HG03196 (cell line): Measurements from ENCODE around the gene LRCH1.
"Not testable (repeated sequence)": the region's sequence is repeated elsewhere in the genome, so short reads cannot be mapped to it uniquely, and the experiment has no call there.

Experiments used
- ATAC-seq: cut with Tn5 transposase; IDR thresholded peaks from one replicate; pipeline ENCODE4 v1.9.1; 2021; ENCODE audit not compliant: unreplicated experiment

LRCH1 gene

GRCh38 chr13:46747031-46747820 is 194.3 kb downstream of the LRCH1 start:
- no peak for ATAC-seq

GRCh38 chr13:46748300-46748699 is 195.3 kb downstream of the LRCH1 start:
- ATAC-seq, result no peak

- no peak for ATAC-seq
Observed at GRCh38 chr13:46749951-46750350, 197.0 kb downstream of the LRCH1 start.

GRCh38 chr13:46751811-46752635 is 199.1 kb downstream of the LRCH1 start:
- peak; percentile 84 for ATAC-seq

GRCh38 chr13:46753137-46753536 is 200.2 kb downstream of the LRCH1 start:
- no peak for ATAC-seq

- no peak for ATAC-seq
Observed at GRCh38 chr13:46753917-46754316, 200.9 kb downstream of the LRCH1 start.

- ATAC-seq, result no peak
Observed at GRCh38 chr13:46754812-46755211, 201.8 kb downstream of the LRCH1 start.

GRCh38 chr13:46755508-46755907 is 202.5 kb downstream of the LRCH1 start:
- ATAC-seq, result not testable (repeated sequence)

GRCh38 chr13:46756977-46757376 is 204.0 kb downstream of the LRCH1 start:
- ATAC-seq, result no peak

GRCh38 chr13:46757640-46758039 is 204.7 kb downstream of the LRCH1 start:
- ATAC-seq, result no peak

GRCh38 chr13:46759846-46760245 is 206.9 kb downstream of the LRCH1 start:
- ATAC-seq, result no peak

GRCh38 chr13:46761174-46761573 is 208.2 kb downstream of the LRCH1 start:
- ATAC-seq, result no peak

GRCh38 chr13:46761866-46762265 is 208.9 kb downstream of the LRCH1 start:
- ATAC-seq, result no peak

- ATAC-seq, result not testable (repeated sequence)
Observed at GRCh38 chr13:46769925-46770324, 217.0 kb downstream of the LRCH1 start.

GRCh38 chr13:46771693-46772092 is 218.7 kb downstream of the LRCH1 start:
- no peak for ATAC-seq

GRCh38 chr13:46773541-46773940 is 220.6 kb downstream of the LRCH1 start:
- ATAC-seq, result no peak

- ATAC-seq, result no peak
Observed at GRCh38 chr13:46775385-46776107, 222.6 kb downstream of the LRCH1 start.

- no peak for ATAC-seq
Observed at GRCh38 chr13:46778095-46778494, 225.1 kb downstream of the LRCH1 start.

- no peak for ATAC-seq
Observed at GRCh38 chr13:46778890-46779289, 225.9 kb downstream of the LRCH1 start.

GRCh38 chr13:46782066-46782465 is 229.1 kb downstream of the LRCH1 start:
- ATAC-seq, result no peak

- no peak for ATAC-seq
Observed at GRCh38 chr13:46782691-46783090, 229.7 kb downstream of the LRCH1 start.
